Hippocampal formation (tissue), 2 donors: Measurements from ENCODE around the gene RNU6-9.

Source experiments
- DNase-seq, 2 donors: peaks; one replicate each; lab custom pipeline; 2025; lab: John Stamatoyannopoulos, UW

Gene RNU6-9

GRCh38 chr19:918481-919198 lies 25.4 kb downstream of the RNU6-9 start:
- DNase-seq: no peak

- DNase-seq: no peak
Measured at GRCh38 chr19:919199-920050, 26.1 kb downstream of the RNU6-9 start.

GRCh38 chr19:920051-920864 lies 27.0 kb downstream of the RNU6-9 start:
- DNase-seq: no peak

GRCh38 chr19:924553-925086 lies 31.3 kb downstream of the RNU6-9 start:
- no peak for DNase-seq

- DNase-seq: no peak
Measured at GRCh38 chr19:925087-925525, 31.8 kb downstream of the RNU6-9 start.

- DNase-seq: peak; percentile 74 to 78
Measured at GRCh38 chr19:925526-926322, 32.4 kb downstream of the RNU6-9 start, which contains the start of gene ARID3A. ARID3A (plus strand) TSS chr19:926035; CDS start chr19:929529, 3,494 bp downstream.

- no peak for DNase-seq
Measured at GRCh38 chr19:926323-926588, 33.0 kb downstream of the RNU6-9 start.

- no peak for DNase-seq
Measured at GRCh38 chr19:926589-927350, 33.5 kb downstream of the RNU6-9 start.

GRCh38 chr19:927351-927779 lies 34.1 kb downstream of the RNU6-9 start:
- DNase-seq: no peak

- DNase-seq: no peak
Measured at GRCh38 chr19:927780-928401, 34.6 kb downstream of the RNU6-9 start.

- DNase-seq: no peak
Measured at GRCh38 chr19:928471-929202, 35.4 kb downstream of the RNU6-9 start.

- no peak for DNase-seq
Measured at GRCh38 chr19:929203-929890, 36.1 kb downstream of the RNU6-9 start.

- DNase-seq: no peak
Measured at GRCh38 chr19:929891-930258, 36.6 kb downstream of the RNU6-9 start.

GRCh38 chr19:931860-932647 lies 38.8 kb downstream of the RNU6-9 start:
- no peak for DNase-seq

- no peak for DNase-seq
Measured at GRCh38 chr19:932648-933552, 39.6 kb downstream of the RNU6-9 start.

- no peak for DNase-seq
Measured at GRCh38 chr19:933553-933882, 40.2 kb downstream of the RNU6-9 start.

- no peak for DNase-seq
Measured at GRCh38 chr19:934197-934840, 41.0 kb downstream of the RNU6-9 start.
